Spinal cord (tissue), 10 donors: ENCODE data around the gene NAA16. TPM values are rescaled to one million over a fixed set of nuclear protein-coding genes. Genes with fewer than 3 reads are reported as not detected.

Experiments used
- DNase-seq, 6 donors: peaks; one replicate each; pipeline versions ENCODE4 v3.0.0 to v3.0.0-alpha.2; 2013 to 2015; ENCODE audit warnings: low spot score in 6 of 6, low read depth in 4 of 6
- H3K27ac ChIP-seq: one replicate; pipeline ENCODE4 v1.5.1; 2013; ENCODE audit warnings: low read depth, low read length, control low read depth
- H3K27me3 ChIP-seq: one replicate; pipeline ENCODE4 v1.6.1; 2013; ENCODE audit warnings: low read length; ENCODE audit not compliant: control insufficient read depth, insufficient read depth
- H3K36me3 ChIP-seq: one replicate; pipeline ENCODE4 v1.6.1; 2013; ENCODE audit warnings: low read length; ENCODE audit not compliant: control insufficient read depth, insufficient read depth
- H3K4me1 ChIP-seq: one replicate; pipeline ENCODE4 v1.6.1; 2013; ENCODE audit warnings: low read length; ENCODE audit not compliant: control insufficient read depth, insufficient read depth
- H3K4me3 ChIP-seq: one replicate; pipeline ENCODE4 v1.5.1; 2013; ENCODE audit warnings: low read depth, low read length, control low read depth
- H3K9me3 ChIP-seq: one replicate; pipeline ENCODE4 v1.6.1; 2013; ENCODE audit warnings: low read length; ENCODE audit not compliant: control insufficient read depth, insufficient read depth
- WGBS: methylation state at CpG from one replicate; pipeline ENCODE4 v1.1.5; 2013; ENCODE audit warnings: missing lambda C conversion rate; ENCODE audit not compliant: insufficient coverage; 5-methylcytosine and 5-hydroxymethylcytosine counted together
- polyA plus RNA-seq, 2 donors: library from polyadenylated mRNA; unstranded; fragments of 120-200 nt; gene quantifications; one replicate each; pipeline ENCODE4 v1.2.1, GENCODE V29; 2013; ENCODE audit not compliant: insufficient read length in 2 of 2
- total RNA-seq, 2 donors: library from RNA; depleted of rRNA in 1 of 2; stranded (reverse); fragments of 120-200 nt in 1 of 2; fragments of >200 nt in 1 of 2; gene quantifications; one replicate each; pipeline versions ENCODE4 v1.2.3 to v1.2.4, GENCODE V29; 2013 to 2014
- donor health status: healthy.

Gene NAA16
- total and polyA plus RNA-seq, 4 donors = 22.8 to 36.1 (median 29.3) TPM

DNA sequence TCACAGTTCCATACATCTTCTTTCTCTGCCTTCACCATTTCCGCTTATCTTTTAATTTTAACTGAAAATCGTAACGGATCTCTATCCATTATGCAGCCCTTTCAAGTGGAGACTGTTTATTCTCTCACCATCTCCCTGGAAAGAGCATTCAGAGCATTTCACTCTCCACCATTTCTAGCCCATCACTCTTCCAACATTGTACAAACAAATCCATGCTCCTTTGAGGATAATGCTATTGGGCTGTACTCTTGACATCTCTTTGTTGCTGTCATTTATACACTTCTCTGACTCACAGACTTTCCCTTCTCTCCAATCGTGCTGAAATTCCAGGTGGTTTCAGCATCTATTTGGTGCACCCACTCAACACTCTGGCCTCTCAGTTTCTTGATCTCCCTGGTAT, 71.4 kb downstream of the NAA16 start:
- WGBS = 60% methylated on average over 4 of the region's 4 CpGs
- Histone ChIP-seq H3K27me3 (no peaks in the 10 kb centered on the region), H3K4me1 (no peaks in the 10 kb centered on the region), H3K9me3 (no peaks in the 10 kb centered on the region), H3K4me3 (no peak overlapping the region), H3K27ac (no peak overlapping the region), H3K36me3 (no peaks in the 10 kb centered on the region)
- DNase-seq = no peak

DNA sequence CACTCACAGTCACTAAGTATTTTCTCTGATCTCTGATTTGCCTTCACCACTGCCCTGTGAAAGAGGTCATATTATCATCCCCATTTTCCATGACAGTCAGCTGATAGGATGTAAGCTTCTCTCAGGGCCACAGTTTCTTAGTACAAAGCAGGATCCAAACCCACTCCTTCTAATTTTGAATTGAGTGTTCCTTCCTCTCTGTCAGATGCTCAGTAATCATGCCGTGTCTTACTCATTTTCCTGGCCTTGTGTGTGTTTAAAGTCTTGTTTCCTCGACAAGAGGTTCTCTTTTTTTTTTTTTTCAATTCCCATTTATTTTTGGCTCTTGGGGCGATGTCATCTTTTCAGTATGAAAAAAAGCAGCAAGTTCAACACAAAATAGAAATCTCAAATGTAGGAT, 72.3 kb downstream of the NAA16 start:
- WGBS = no CpG with 5 or more reads among the region's 3 CpGs
- DNase-seq = no peak
- no peaks in the 10 kb centered on the region for H3K27me3 ChIP-seq
- no peaks in the 10 kb centered on the region for H3K9me3 ChIP-seq
- H3K36me3 ChIP-seq = no peaks in the 10 kb centered on the region
- H3K4me1 ChIP-seq = no peaks in the 10 kb centered on the region
- no peak overlapping the region for H3K27ac ChIP-seq
- H3K4me3 ChIP-seq = no peak overlapping the region

DNA sequence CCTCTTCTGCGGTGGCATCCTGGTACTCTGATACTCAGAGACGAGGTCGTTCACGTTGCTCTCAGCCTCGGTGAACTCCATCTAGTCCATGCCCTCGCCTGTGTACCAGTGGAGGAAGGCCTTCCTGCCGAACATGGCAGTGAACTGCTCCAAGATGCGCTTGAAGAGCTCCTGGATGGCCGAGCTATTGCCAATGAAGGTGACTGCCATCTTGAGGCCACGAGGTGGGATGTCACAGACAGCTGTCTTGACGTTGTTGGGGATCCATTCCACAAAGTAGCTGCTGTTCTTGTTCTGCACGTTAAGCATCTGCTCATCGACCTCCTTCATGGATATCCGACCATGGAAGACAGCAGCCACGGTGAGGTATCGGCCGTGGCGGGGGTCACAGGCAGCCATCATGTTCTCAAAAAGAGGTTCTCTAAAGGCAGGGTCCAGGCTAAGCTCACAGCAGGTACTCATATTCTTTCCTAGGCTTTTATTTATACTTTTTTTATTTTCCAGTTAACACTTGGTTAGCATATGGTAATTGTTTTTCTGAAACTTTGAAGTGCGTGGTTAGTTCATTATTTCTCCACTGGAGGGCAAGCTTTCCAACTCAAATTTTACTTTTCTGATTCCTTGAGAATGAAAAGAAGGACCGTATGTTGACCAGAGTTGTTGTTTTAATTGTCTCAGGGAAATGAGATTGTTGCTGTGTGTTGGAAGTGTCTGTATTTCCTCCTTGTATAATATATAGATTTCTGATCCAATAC, 73.9 kb downstream of the NAA16 start:
- peak in 2 of 6 donors; percentile 33 to 55 for DNase-seq
- H3K27ac ChIP-seq = no peak overlapping the region
- peaks cover 3% of the 10 kb centered on the region for H3K4me1 ChIP-seq
- 94% methylated on average over 18 of the region's 20 CpGs for WGBS
- H3K27me3 ChIP-seq = no peaks in the 10 kb centered on the region
- no peaks in the 10 kb centered on the region for H3K9me3 ChIP-seq
- no peak overlapping the region for H3K4me3 ChIP-seq
- no peaks in the 10 kb centered on the region for H3K36me3 ChIP-seq

DNA sequence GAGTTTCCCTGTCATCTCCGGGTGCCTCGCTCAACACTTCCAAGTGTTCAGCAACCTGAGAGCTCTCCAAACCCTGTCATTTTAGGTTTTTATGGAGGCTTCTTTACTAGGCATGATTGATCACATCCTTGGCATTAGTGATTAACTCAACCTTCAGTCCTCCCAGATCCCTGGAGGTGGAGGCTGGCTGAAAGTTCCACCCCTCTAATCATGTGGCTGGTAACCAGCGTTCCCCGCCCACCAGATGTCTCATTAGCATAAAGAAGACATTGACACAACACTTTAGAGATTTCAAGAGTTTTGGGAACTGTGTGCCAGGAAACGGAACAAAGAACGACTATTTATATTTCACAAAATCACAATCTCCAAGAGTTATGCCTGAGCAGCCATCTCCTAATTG, 75.1 kb downstream of the NAA16 start:
- Histone ChIP-seq H3K36me3 (no peaks in the 10 kb centered on the region), H3K27ac (no peak overlapping the region), H3K4me1 (peaks cover 3% of the 10 kb centered on the region), H3K4me3 (no peak overlapping the region), H3K9me3 (no peaks in the 10 kb centered on the region), H3K27me3 (no peaks in the 10 kb centered on the region)
- WGBS = no CpG with 5 or more reads among the region's 6 CpGs
- no peak for DNase-seq

DNA sequence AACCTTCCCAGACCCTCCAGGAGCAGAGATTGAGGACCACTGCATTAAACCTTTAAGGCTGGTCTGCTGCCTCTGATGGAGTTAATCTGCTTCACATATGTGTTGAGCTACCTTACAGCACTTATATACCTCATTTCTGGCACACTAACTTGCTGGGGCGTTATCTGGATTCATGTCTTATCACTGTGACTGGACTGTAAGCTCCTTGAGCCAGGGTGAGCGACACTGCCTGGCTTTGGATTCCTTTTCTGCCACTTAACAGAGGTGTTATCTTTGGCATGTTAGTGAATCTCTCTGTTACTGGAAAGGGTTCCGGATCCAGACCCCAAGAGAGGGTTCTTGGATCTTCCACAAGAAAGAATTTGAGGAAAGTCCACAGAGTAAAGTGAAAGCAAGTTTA, 76.5 kb downstream of the NAA16 start:
- Histone ChIP-seq H3K4me3 (no peak overlapping the region), H3K27me3 (no peaks in the 10 kb centered on the region), H3K27ac (no peak overlapping the region), H3K4me1 (peaks cover 3% of the 10 kb centered on the region), H3K9me3 (no peaks in the 10 kb centered on the region), H3K36me3 (no peaks in the 10 kb centered on the region)
- WGBS = 87% methylated on average over 3 of the region's 3 CpGs
- no peak for DNase-seq

DNA sequence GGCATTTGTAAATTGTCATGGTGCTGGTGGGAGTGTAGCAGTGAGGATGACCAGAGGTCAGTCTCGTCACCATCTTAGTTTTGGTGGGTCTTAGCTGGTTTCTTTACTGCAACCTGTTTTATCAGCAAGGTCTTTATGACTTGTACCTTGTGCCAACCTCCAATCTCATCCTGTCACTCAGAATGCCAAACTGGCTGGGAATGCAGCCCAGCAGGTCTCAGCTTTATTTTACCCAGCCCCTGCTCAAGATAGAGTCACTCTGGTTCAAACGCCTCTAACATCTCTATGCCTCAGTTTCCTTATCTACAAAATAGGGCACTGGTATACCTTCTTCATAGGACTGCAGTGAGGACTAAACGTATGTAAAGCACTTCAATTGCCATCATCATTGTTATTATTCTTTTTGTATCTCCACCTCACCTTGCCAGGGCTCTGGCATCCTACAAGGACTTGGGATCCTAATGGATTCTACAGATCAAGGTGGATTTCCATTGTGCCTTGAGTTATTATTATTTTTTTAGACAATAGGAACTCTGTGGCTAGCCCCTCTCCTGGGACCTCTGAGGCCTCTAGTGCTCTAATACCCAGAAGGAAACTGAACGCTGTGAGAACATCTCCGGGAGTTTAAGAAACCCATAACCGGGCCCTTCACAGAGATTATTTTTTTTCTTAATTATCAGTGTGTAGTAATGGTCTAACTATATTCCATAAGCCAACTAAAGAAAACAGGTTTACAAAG, 77.2 kb downstream of the NAA16 start:
- Histone ChIP-seq H3K36me3 (no peaks in the 10 kb centered on the region), H3K4me3 (no peak overlapping the region), H3K27me3 (no peaks in the 10 kb centered on the region), H3K27ac (no peak overlapping the region), H3K9me3 (no peaks in the 10 kb centered on the region), H3K4me1 (peaks cover 3% of the 10 kb centered on the region)
- WGBS = 100% methylated on average over 1 of the region's 6 CpGs
- no peak for DNase-seq

DNA sequence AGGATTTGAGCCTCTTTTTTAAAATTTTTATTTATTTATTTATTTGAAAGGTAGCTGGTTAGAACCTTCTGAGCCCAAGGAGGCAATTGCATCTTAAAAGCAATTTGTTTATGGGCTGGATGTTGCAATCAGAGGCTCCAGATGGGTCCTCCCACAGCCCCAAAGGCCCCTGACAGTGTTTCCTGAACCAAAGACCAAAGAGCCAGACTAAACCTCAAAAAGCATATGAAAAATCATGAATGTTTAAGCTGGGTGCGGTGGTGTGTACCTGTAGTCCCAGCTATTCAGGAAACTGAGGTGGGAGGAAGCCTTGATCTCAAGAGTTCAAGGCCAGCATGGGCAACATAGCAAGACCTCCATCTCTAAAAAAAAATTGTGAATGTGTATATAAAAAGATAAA, 78.5 kb downstream of the NAA16 start:
- Histone ChIP-seq H3K9me3 (no peaks in the 10 kb centered on the region), H3K4me3 (no peak overlapping the region), H3K4me1 (peaks cover 3% of the 10 kb centered on the region), H3K36me3 (no peaks in the 10 kb centered on the region), H3K27ac (no peak overlapping the region), H3K27me3 (no peaks in the 10 kb centered on the region)
- WGBS = no CpG with 5 or more reads among the region's 1 CpG
- DNase-seq = no peak

DNA sequence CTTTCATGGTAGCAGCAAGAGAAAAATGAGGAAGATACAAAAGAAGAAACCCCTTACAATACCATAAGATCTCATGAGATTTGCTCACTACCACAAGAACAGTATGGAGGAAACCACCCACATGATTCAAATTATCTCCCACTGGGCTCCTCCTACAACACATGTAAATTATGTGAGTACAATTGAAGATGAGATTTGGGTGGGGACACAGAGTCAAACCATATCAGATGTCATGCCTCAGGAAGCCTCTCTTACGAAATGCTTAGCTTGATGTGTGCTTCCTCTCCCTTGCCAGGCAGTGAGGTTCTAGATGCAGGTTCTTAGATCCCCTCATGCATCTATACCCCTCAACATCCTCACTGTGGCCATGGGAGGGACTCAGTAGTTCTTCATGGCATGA, 83.1 kb downstream of the NAA16 start:
- no peak for DNase-seq
- Histone ChIP-seq H3K36me3 (no peaks in the 10 kb centered on the region), H3K4me1 (peaks cover 3% of the 10 kb centered on the region), H3K27ac (no peak overlapping the region), H3K27me3 (no peaks in the 10 kb centered on the region), H3K4me3 (no peak overlapping the region), H3K9me3 (no peaks in the 10 kb centered on the region)
- no CpG with 5 or more reads among the region's 1 CpG for WGBS

DNA sequence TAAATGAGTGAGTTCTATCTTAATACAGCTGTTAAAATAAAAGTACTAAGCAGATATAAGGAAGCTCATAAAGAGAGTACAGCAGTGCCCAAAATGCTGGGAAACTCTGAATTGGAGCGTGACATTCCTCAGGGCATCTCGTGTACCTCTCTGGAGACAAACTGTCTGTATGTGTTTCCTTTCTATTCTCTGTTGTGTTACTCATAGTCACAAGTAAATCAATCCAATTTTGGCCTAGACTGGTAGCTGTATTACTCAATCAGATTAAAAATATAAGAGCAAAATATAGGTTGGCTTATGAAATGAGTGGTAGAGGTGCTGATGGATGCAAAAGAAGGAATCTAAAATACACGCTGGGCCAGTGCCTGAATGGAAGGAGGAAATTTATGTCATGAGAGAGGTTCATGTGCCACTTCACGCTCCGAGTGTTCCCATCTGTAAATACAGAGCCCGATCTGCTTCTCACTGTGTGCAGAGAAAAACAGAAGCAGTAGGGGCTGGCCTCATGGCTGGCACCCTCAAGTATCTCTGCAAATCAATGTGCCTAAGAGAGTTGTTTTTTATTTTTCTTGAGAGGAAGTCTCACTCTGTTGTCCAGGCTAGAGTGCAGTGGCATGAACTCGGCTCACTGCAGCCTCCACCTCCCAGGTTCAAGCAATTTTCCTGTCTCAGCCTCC, 87.6 kb downstream of the NAA16 start:
- H3K27me3 ChIP-seq = no peaks in the 10 kb centered on the region
- 43% methylated on average over 6 of the region's 7 CpGs for WGBS

More for the DNA sequence above, 87.6 kb downstream of the NAA16 start:
- Histone ChIP-seq H3K4me3 (no peak overlapping the region), H3K36me3 (no peaks in the 10 kb centered on the region), H3K9me3 (no peaks in the 10 kb centered on the region), H3K4me1 (peaks cover 2% of the 10 kb centered on the region), H3K27ac (no peak overlapping the region)
- DNase-seq = peak in 2 of 6 donors; percentile 17 to 29
